ENCODE data around the gene SLC2A2. TPM values are rescaled to one million over a fixed set of nuclear protein-coding genes. Genes with fewer than 3 reads are reported as not detected.

The SLC2A2 gene
- total RNA-seq, 1 experiment from 2014 or later: 0.05 TPM

Small RNAs within 50 kb of the gene (small RNA-seq; reads per million reads assigned to genes)
- 0.36 reads per million for gene RNU1-70P

Other genes with a start within 250 kb of the SLC2A2 start
- gene RPL22L1, start 156.5 kb downstream of the SLC2A2 start, total RNA-seq (2014; rRNA removed; shearing (Covaris generic)): 18.6 and 36.1 TPM in 2 replicates
- 2.8 and 3.9 TPM in 2 replicates for gene EIF5A2, start 118.1 kb downstream of the SLC2A2 start, total RNA-seq (2014; rRNA removed; shearing (Covaris generic))

Measured in HT-29 (cell line).